Hepatic stellate cell (primary cell): ENCODE measurements around the gene OCA2.
"Not testable (repeated sequence)": the region's sequence is repeated elsewhere in the genome, so short reads cannot be mapped to it uniquely, and the experiment has no call there.

Source experiments
- DNase-seq: peaks from one replicate; pipeline ENCODE4 v3.0.0; 2011; ENCODE audit warnings: low spot score

Gene OCA2

GRCh38 chr15:27871078-27871901 lies 227.8 kb downstream of the OCA2 start:
- no peak for DNase-seq

GRCh38 chr15:27870320-27870719 lies 228.8 kb downstream of the OCA2 start:
- no peak for DNase-seq

GRCh38 chr15:27869697-27870281 lies 229.3 kb downstream of the OCA2 start:
- DNase-seq = no peak

- no peak for DNase-seq
Observed at GRCh38 chr15:27868828-27869404, 230.2 kb downstream of the OCA2 start.

- DNase-seq = no peak
Observed at GRCh38 chr15:27867861-27868260, 231.3 kb downstream of the OCA2 start.

GRCh38 chr15:27866505-27867165 lies 232.5 kb downstream of the OCA2 start:
- no peak for DNase-seq

GRCh38 chr15:27865926-27866325 lies 233.2 kb downstream of the OCA2 start:
- no peak for DNase-seq

- DNase-seq = no peak
Observed at GRCh38 chr15:27865323-27865922, 233.7 kb downstream of the OCA2 start.

GRCh38 chr15:27864719-27865118 lies 234.4 kb downstream of the OCA2 start:
- DNase-seq = no peak

GRCh38 chr15:27864086-27864485 lies 235.0 kb downstream of the OCA2 start:
- DNase-seq = no peak

- no peak for DNase-seq
Observed at GRCh38 chr15:27863000-27863399, 236.1 kb downstream of the OCA2 start.

- no peak for DNase-seq
Observed at GRCh38 chr15:27861171-27861570, 237.9 kb downstream of the OCA2 start.

- no peak for DNase-seq
Observed at GRCh38 chr15:27855137-27855536, 244.0 kb downstream of the OCA2 start.

GRCh38 chr15:27854601-27855000 lies 244.5 kb downstream of the OCA2 start:
- DNase-seq = no peak

- DNase-seq = no peak
Observed at GRCh38 chr15:27853624-27854455, 245.3 kb downstream of the OCA2 start.

- DNase-seq = no peak
Observed at GRCh38 chr15:27851858-27852210, 247.3 kb downstream of the OCA2 start.

- DNase-seq = no peak
Observed at GRCh38 chr15:27850981-27851857, 247.9 kb downstream of the OCA2 start.

GRCh38 chr15:27850050-27850449 lies 249.1 kb downstream of the OCA2 start:
- DNase-seq = no peak

- not testable (repeated sequence) for DNase-seq
Observed at GRCh38 chr15:27848936-27849335, 250.2 kb downstream of the OCA2 start.
